RCC 7860 (cell line): ENCODE data around the gene NPY.

Experiments
- DNase-seq: peaks from one replicate; pipeline ENCODE4 v3.0.0-alpha.2; 2015; ENCODE audit warnings: low spot score
- FAIRE-seq: peaks from 2 replicates; lab custom pipeline; 2012; peaks lifted over from hg19 to GRCh38; lab: Jason Lieb, UNC

The NPY gene

GRCh38 chr7:24312588-24312987, 28.6 kb downstream of the NPY start:
- no peak for FAIRE-seq
- DNase-seq = no peak

DNA sequence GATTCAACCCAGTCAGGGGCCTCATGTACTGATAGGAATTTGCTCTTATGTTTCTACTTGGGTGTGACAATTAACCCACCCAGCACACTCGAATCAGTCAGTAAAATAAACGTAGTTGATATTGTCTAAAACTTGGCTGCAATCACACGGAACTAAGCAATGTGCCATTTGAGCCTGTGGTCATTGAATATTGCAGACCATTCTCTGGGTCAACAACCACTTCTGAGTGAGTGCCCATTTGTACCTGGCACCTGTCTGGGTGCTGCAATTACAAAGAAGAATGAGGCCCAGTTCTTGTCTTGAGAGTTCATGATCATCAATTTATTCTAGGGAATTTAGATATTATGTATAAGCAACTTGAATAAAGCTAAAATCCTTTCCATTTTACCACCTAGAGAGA, 29.8 kb downstream of the NPY start:
- DNase-seq (no peak), FAIRE-seq (no peak)

GRCh38 chr7:24316340-24316739, 32.4 kb downstream of the NPY start:
- FAIRE-seq (no peak), DNase-seq (no peak)

- no peak for DNase-seq
- FAIRE-seq = no peak
These were observed 34.3 kb downstream of the NPY start for GRCh38 chr7:24318326-24318725.

DNA sequence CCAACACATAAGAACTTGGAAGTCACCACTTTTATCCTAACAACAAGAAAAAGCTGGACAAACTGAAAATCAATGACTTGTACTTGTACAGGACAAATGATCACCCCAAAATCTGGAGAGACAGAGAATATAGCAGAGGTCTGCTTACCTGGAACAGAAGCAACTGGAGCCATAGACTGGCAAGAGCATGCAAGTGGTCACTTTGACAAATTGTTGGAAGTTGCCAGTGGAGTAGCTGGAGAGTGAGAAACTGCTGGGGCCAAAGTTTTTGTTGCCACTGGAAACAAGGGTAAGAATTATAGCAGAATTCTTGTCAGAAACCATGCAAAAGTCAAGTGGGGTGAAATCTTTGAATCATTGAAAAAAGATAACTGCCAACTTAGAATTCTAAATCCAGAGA, 35.2 kb downstream of the NPY start:
- DNase-seq (no peak), FAIRE-seq (no peak)

GRCh38 chr7:24323961-24324480, 40.0 kb downstream of the NPY start:
- no peak for DNase-seq
- no peak for FAIRE-seq

GRCh38 chr7:24325708-24326107, 41.7 kb downstream of the NPY start:
- DNase-seq = no peak
- no peak for FAIRE-seq

GRCh38 chr7:24328050-24328449, 44.1 kb downstream of the NPY start:
- DNase-seq (no peak), FAIRE-seq (no peak)

DNA sequence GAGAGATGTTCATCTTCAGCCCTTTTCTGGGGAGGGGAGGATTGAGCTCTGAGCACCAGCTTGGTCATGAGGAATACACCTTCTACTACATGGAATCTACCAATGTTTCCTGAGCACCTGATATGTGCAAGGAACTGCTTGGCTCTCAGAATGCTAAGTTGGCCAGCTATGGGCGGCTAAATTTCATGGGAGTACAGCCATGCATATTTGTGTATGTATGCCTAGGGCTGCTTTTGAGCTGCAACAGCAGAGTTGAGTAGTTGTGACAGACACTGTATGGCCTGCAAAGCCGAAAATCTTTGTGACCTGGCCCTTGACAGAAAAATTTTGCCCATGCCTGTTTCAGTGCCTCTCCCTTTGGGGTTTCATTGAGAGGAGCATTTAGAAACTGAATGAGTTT, 44.9 kb downstream of the NPY start:
- FAIRE-seq (no peak), DNase-seq (no peak)

DNA sequence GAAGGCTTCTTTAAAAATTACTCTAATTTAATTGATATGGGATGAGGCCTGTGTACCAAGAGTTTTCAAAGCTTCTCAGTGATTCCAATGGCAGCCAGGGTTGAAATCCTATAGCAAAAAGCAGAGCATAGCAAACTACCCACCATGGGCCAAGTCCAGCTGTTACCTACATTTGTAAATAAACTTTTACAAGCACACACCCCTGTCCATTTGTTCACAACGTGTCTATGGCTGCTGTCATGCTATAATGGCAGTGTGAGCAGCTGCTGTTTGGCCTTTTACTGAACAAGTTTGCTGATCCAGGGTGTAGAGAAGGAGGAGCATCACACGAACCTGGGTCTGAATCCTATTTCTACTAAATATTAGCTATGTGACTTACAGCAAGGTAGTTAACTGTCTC, 50.0 kb downstream of the NPY start:
- FAIRE-seq (no peak), DNase-seq (no peak)

DNA sequence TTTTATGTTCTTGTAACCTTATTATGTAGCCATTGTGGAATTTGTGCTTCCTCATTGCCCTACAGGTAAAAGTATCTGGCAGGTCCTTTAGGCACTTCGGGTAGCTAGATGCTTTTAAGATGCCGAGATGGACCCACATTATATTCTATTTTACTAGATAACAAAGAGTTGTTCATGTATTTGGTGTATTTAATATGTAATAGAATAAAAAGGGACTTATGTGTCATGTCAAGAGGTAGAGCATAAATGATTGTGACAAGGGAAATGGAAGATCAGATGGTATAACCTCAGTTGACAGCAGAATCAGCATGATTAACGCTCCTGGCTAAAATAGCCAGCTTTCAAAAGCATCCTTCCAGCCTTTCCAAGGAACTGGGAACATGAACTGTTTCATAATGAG, 50.6 kb downstream of the NPY start:
- FAIRE-seq = no peak
- DNase-seq = no peak

- no peak for FAIRE-seq
- DNase-seq = no peak
These were observed 52.5 kb downstream of the NPY start for GRCh38 chr7:24336461-24336860.

DNA sequence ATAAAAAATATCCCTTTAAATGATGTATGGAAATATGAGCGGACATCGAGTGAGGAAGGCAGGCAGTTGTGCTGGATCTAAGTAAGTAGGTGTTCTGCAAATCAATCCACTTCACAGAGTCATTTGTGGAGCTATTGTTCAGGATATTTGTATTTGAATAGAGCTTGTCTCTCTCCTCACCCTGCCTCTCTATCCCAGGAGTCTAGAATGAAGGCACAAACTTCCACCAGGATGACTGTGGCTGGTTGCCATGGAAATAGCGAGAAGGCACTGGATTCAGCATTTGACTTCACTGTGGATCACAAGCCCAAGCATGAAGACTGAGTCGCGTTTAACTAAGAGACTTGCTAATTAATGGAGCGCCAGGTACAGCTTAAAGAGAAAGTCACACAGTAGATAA, 53.2 kb downstream of the NPY start:
- FAIRE-seq (no peak), DNase-seq (no peak)

- FAIRE-seq (no peak), DNase-seq (no peak)
These were observed 55.6 kb downstream of the NPY start for GRCh38 chr7:24339575-24339974.

DNA sequence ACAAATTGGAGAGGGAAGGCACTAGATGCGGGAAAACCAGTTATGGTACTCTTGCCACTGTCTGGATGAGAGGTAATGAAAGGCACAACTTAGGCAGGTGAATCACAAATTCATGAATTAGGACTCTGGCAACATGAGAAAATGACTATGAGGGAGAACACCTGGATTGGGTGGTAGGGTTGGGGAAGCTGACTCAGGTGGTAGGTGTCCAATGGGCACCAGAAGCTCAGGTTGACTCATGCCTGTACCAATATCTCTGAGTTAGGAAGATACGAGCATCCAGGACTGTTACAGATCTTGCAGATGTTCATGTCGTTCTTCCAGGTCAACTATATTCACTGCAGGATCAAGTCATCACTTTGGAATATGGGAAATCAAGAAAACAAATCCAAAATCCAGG, 56.7 kb downstream of the NPY start:
- DNase-seq (no peak), FAIRE-seq (no peak)
